NOMO-1 treated with DMSO at 0.1 percent for 48 hours (cell line): ENCODE measurements around the gene LETM1.

Source experiments
- DNase-seq: peaks from one replicate; lab custom pipeline; 2025; ENCODE audit not compliant: unreplicated experiment; lab: John Stamatoyannopoulos, UW

The LETM1 gene

DNA sequence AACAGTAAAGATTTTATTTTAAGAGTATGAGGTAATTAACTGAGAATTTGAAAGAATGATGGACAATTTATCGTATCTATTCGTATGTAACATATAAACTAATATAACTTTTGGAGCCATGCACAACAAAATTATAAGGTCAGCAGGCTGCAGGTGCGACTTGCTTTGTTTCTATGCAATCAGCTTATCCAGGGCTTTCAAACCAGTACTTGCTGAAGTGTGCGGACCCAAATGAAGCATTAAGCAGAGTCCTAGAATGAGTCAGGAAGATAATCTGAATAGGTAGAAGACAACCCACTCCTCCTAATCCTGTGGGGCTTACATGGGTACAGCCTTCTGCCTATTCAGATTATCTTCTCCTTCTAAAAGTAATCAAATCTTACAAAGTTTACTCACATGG, 17.3 kb upstream of the LETM1 start:
- no peak for DNase-seq

DNA sequence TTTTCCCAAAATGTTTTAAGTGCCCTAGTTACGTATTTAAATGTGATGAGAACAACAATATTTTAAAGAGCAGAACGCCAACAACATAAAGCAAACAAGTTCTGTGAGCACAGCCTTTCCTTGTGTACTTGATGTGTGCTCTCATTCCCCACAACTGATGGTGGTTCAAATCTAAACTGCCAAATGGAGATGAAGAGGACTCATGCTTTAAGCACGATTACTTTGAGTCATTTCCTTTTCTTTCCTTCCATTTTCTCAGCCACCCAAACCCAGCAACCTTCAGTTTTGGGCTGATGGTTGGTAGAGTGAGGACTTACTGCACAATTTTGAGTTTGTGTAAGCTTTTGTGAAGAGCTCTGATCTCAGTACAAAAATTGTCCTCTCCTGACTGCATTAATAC, 16.9 kb upstream of the LETM1 start:
- DNase-seq: peak; percentile 1

DNA sequence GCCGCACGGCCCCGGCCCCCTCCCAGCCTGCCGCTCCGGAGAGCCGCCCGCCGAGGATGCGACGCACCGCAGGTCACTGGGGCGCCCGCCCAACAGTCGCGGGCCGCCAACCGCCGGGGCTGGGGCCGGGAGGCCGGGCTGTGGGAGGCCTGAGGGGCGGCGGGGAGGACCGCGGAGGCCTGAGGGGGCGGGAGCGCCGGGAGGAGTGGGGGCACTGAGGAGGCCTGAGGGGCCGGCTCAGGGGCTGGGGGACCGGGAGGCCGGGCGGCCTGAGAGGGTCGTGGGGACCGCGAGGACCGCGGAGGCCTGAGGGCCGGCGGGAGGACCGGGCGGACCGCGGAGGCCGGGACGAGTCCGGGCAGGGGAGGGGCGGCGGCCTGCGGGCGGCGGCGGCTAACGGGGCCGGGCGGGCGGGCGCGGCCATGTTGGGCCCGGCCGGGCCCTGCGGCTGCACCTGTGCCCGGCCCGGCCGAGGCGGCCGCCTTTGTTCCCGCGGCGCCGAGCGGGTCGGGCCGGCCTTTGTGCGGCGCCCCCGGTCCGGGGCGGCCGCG, 15.6 kb upstream of the LETM1 start:
- no peak for DNase-seq

DNA sequence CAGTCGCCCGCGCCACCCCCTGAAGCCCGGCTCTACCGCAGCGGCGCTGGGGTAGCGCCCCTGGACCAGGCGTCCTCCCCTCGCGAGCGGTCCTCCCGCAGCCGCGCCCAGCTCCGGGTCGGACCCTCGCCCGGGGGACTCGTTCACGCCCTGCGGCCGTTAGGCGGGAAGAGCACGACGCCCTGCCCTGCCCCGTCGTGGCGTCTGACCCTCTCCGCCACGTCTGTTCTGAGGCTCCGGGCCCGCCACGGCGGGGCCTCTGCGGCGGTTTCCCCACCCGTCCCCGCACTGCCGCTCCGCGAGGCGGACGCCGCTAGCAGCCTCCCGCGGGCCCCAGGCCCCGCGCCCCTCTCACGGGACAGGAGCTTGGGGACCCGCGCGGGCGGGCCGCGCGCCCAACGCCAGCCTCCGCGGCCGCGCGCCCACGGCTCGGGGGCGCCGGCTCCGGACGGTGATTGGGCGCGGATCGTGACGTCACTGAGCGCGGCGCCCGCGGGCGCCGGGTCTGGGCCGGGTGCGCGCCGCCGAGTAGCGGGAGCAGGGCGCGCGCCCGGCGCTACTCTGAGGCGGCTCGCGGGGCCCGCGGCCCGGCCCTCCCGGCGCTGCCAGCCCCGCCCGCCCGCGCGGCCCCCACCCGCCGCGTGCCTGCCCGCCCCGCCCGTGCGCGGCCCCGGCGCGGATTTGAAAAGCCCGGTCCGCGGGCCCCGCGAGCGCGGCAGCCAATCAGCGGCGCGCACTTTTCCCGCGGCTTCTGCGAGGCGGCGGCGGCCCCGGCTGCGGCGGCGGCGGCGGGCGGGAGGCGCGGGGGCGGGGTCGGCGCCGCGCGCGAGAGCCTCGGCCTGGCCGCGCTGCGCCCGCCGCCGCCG, 14.9 kb upstream of the LETM1 start, which contains the start of gene NSD2:
Gene NSD2 (plus strand): TSS at position 816 of the 866 bp plus-strand sequence. CDS start 29,262 bp downstream, outside the sequence.
- DNase-seq: peak; percentile 84

DNA sequence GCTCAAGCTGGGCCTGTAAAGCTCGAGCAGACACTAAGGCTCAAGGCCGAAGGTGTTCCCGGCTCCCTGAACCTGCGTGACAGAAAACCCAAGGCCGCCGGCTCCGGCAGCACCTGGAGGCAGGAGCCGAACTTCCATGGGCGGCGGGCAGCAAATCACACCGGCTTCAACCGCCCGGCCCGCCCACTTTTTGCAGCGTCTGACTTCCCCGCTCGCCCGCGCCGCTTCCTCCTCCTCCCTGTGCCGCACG, 14.3 kb upstream of the LETM1 start:
- DNase-seq: peak; percentile 87

DNA sequence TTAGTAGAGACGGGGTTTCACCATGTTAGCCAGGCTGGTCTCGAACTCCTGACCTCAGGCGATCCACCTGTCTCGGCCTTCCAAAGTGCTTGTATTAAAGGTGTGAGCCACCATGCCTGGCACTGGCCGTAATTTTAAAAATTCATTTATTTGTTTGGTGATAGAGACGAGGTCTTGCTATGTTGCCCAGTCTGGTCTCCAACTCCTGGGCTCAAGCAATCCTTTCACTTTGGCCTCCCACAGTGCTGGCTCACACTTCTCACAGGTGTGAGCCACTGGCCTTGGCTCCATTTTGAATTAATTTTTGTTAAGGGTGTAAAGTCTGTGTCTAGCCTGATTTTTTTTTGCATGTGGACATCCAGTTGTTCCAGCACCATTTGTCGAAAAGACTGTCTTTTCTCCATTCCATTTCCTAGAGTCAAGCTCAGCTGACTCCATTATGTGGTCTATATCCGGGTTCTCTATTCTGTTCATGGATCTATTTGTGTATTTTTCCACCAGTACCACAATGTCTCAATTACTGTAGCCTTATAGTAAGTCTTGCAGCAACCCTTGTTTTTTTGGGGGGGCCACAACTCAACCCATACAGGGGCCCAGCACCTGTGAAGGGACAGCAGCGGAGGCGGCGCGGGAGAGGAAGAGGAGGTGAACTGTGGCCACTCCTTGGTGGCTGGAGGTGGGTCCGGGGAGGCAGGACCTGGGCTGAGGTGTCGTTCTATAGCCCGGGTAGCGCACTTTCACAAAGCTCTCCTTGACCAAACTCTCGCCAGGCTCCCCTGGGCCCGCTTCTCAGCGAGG, 13.8 kb upstream of the LETM1 start:
- no peak for DNase-seq

DNA sequence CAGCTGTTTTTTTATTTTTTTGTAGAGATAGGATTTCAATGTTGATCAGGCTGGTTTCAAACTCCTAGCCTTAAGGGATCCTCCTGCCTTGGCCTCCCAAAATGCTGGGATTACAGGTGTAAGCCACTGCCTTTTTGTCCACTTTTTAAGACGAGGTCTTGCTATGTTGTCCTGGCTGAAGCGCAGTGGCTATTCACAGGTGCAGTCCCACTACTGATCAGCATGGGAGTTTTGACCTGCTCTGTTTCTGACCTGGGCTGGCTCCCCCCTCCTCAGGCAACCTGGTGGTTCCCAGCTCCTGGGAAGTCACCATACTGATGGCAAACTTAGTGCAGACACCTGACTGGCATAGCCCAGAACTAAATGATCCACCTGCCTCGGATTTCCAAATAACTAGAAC, 13.0 kb upstream of the LETM1 start:
- no peak for DNase-seq

DNA sequence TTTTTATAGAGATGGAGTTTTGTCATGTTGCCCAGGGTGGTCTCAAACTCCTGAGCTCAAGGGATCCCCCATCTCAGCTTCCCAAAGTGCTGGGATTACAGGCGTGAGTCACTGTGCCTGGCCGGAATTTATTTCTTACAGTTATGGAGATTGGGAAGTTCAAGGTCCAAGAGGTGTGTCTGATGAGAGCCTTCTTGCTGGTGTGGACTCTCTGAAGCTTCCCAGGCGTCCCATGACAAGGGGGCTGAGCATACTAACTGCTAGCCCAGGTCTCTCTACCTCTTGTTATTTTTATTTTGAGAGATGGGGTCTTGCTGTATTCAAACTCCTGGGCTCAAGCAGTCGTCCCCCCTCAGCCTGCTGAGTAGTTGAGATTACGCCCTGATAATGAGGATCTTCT, 12.3 kb upstream of the LETM1 start:
- no peak for DNase-seq

DNA sequence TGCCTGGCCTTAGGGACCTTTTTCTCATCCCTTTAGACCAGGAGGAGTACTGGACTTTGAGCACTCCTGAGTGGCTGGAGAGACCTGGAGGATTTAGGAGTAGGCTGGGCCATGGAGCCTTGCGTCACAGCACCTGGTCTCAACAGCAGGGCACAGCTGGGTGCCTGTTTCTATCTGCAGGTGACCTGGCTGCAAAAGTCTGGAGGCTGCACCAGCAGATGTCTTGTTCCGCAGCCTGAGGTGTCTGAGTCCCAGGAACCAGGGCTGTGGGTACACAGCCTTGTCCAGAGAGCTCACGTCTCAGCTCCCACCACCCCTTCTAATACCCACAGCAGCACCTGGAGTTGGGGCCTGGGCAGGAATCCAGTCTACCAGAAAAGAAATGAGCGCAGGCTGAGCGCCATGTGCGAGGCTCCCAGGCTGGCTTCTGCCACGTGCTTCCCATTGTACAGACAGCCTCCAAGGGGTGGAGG, 10.3 kb upstream of the LETM1 start:
- no peak for DNase-seq

DNA sequence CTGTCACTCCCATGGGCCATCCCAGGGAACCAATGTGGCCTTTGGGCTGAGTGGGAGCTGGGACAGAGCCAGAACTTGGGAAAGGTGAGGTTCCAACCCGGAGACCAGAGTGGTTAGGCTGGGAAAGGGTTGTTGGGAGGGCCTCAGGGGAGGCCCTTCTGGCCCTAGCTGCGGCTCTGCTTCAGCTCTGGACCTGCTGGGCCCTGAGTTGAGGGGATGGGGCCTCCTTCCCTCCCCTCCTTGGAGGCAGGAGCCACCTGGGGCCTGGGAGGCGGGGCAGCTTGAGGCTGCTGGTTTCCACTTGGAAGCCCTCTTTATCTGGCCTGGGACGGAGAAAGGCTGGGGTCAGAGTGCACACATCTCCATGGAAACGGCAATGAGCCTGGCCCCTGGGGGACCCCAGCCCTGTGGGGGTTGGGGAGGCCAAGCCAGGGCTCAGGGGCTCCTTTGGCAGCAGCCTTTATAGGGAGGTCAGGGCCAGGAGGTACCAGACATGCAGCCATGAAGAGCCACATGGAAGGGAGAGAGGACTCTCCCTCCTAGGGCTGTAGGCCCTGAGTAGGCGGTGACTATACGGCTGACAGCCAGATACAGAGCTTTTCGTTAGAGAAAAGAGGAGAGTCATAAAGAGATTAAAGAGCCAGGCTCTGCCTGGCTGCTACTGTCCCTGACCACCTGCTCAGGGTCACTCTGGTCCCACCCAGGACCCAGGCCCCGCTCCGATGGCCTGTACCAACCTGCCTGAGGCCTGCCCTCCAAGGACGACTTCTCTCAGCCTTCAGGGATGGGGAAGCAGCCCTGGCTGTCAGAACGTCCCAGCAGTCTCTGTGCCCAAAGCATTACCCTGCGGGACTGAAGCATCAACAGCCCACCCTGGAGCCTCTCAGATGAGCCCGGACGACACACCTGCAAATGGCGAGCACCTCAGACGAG, 8.4 kb upstream of the LETM1 start:
- no peak for DNase-seq

DNA sequence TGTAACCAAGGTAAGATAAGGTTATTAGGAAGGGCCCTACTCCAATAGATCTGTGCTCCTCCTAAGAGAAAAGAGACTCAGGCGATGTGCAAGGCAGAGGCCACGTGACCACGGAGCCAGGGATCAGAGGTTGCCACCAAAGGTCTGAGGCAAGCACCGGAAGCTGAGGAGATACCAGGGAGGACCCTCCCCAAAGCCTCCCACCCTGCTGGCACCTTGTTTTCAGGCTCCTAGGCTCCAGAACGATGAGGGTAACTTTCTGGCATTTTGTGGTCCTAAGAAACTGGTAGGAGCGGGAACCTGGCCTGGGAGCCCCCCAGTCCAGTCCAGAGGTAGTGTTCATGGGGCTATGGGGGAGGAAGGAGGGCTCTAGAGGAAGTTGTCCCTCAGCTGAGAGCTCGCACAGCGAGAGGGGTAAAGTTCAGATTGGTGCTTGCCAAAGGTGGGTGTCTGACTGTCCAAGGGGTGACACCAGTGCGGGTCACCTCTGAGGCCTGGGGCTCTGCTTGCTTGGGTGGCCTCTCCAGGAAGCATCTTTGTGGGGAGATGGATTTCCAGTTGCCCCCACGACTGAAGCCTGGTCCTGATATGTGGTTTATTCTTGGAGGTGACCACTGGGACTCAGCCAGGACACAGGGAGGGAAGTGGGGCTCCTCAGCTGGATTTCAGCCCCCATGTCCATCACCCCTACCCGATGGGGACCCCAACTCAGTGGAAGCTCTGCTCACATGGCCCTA, 7.5 kb upstream of the LETM1 start:
- DNase-seq: no peak

DNA sequence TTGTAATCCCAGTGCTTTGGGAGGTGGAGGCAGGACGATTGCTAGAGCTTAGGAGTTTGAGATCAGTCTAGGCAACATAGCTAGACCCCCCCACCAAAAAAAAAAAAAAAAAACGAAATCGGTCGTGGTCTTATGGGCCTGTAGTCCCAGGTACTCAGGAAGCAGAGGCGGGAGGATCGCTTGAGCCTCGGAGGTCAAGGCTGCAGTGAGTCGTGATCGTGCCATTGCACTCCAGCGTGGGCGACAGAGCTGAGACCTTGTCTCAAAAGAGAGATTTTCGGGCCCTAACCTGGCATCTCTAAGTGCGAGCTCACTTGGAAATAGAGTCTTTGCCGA, 7.0 kb upstream of the LETM1 start:
- DNase-seq: no peak

DNA sequence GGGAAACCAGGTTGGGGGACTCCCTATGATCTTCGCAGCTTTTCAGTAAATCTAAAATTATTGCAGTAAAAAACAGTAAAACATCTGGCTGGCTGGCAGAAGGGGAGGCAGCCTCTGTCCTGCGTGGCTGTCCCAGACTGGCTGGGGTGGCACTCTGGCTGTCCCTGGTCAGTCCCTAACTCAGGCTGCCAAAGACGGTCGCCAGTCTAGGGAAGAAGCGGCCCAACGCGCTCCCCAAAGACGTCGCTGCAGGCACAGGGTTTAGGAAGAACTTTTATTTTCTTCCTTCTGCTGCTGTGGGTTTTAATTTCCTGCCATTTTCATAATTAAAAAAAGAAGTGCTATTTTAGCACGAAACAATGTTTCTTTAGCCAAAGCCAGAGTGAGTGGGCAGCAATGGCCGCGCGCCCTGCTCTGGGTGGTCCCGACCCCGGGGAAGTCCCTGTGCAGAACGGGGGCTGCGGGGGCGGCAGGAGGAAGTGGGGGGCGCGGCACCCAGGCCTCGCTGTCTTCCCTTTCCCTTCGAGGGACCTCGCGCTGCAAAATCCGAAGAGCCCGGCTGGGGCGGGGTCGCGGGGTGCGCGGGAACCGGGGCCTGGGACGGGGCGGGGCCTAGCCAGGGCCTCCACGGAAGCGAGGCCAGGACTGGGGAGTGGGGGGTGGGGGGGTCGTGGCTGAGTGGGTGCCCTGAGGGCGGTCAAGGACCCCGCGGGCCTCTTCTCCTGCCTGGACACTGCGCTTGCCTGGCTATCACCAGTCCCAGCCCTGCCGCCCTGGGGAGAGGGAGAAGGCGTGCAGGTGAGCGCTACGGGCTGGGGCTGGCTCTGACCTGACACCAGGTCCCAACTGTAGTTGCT, 6.3 kb upstream of the LETM1 start:
- no peak for DNase-seq

DNA sequence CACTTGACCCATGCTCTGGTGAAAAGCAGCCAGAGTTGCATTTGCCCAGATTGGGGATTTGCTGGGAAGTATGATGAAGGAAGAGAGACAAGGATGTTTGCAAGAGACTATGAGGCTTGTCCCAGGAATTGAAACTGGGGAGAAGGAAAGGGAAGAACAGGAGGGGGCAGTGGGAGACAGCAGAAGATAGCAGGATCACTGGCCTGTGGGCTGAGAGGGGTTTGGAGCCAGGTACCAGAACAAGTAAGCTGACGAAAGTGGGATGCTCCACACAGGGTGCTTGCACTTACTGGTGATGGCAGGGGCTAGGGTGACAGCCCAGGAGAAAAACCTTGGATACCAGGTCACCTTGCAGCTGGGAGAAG, 3.4 kb upstream of the LETM1 start:
- no peak for DNase-seq

DNA sequence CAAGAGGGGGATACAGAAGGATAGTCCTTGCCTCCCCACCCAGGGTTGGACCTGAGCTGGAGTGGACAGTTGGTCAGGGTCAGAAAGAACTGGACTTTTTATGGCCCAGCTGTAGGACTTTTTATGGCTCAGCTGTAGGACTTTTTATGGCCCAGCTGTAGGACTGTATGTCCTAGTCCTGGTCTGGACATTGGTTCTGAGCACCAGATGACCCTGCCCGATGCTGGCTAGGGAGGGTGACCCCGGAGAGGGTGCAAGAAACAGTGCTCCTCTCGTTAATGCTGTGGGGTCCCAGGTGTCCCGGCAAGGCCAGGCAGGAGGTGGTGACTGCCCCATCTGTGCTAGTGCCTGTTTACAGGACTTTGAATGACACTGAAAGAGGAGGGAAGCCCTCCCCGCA, 2.0 kb upstream of the LETM1 start:
- no peak for DNase-seq

DNA sequence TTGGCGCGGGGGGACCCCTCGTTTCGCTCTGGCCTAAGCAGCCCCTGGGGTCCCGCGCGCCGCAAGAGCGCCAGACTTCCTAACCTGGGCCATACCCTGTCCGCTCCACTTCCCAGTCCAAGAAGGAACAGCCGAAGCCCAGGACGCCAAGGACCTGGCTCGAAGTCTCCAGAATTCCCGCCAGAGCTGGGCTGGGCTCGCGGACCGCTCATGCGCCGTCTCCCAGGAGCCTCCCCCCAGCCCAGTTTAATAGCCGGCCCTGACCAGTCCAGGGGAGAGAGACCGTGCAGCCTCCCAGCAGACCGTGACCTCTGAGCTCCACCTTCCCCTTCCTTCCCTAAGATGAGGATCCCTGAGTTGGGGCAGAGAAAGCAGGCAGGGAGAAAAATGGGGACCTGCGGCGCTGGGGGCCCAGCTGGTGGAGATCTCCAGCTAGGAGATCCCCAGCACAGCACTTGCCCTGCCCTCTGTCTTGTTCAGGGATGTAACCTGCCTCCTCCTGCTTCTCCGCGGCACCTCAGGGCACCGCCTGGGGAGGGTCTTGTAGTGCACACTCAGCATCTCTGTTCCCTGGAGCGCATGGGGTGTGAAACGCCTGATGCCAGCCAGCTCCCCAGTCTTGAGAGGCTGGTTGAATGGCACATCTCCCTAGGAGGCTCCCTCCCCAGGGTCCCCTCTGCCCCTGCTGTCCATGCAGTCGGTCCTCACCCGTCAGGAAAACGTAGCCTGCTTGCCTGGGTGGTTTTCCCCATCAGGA, 1.2 kb upstream of the LETM1 start:
- no peak for DNase-seq

DNA sequence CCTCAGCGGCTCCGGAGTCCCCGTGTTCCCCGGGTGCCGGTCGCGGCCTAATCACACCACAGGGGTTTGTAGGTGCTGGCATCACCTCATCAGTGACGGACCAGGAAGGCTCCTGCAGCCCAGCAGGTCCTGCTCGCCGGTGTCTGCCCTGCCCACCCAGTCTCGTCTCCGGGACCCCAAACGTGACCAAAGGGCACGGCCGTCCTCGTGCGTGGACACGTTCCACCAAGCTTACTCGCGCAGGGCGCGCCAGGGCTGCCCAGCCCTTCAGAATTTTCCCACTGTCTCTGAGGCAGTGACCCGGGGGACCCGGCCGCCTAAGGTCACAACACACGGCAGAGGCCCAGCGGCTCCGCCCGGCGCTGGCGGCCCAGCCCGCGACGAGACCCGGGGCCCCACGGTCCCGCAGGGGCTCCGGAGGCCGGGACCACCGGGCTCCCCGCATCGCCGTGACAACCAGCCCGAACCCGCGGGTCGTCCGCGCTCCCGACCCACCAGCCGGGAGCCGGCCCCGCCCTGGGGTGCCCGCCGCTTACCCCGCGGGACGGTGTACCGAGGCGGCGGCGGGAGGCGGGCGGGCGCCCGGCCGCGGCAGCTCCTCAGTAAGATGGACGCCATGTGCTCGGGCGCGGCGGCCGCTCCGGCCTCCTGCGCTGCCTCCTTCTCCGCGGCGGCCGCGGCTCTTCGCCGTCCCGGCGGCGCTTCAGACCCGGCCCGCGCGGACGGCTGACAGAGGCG, 454 bp downstream of the LETM1 start:
- peak; percentile 2 for DNase-seq

DNA sequence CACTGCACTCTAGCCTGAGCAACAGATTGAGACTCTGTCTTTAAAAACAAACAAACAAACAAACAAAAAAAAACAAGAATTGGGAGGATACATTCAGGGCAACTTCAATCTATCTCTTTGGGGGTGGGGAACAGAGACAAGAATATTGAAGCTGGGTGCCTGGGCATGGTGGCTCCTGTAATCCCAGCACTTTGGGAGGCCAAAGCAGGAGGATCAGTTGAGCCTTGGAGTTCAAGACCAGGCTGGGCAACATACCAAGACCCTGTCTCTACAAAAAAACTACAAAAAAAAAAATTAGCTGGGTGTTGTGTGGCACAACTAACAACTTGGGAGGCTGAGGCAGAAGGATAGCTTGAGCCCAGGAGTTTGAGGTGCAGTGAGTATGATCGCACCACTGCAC, 1.2 kb downstream of the LETM1 start:
- no peak for DNase-seq
